Dermis blood vessel endothelial cell (primary cell): ENCODE measurements around the gene YLPM1. TPM values are rescaled to one million over a fixed set of nuclear protein-coding genes. Genes with fewer than 3 reads are reported as not detected.

Source experiments
- DNase-seq: peaks from one replicate; pipeline ENCODE4 v3.0.0; 2010
- total RNA-seq: library from RNA; depleted of rRNA; stranded (reverse); fragments of >200 nt; gene quantifications from 2 replicates; pipeline ENCODE4 v1.2.3, GENCODE V29; 2014

Gene YLPM1
- total RNA-seq, 1 donor from 2014 or later = 32.3 TPM

GRCh38 chr14:74792249-74793039, 29.3 kb downstream of the YLPM1 start:
- peak; percentile 82 for DNase-seq

- DNase-seq = peak; percentile 71
These were observed 30.5 kb downstream of the YLPM1 start for GRCh38 chr14:74793506-74794155.

GRCh38 chr14:74794947-74795346, 31.8 kb downstream of the YLPM1 start:
- no peak for DNase-seq

GRCh38 chr14:74799765-74800164, 36.6 kb downstream of the YLPM1 start:
- no peak for DNase-seq

GRCh38 chr14:74800780-74801179, 37.7 kb downstream of the YLPM1 start:
- no peak for DNase-seq

- DNase-seq = no peak
These were observed 38.3 kb downstream of the YLPM1 start for GRCh38 chr14:74801396-74801795.

- peak; percentile 74 for DNase-seq
These were observed 41.2 kb downstream of the YLPM1 start for GRCh38 chr14:74804219-74804825.

- no peak for DNase-seq
These were observed 44.9 kb downstream of the YLPM1 start for GRCh38 chr14:74807853-74808545.

GRCh38 chr14:74816124-74816523, 53.0 kb downstream of the YLPM1 start:
- no peak for DNase-seq

GRCh38 chr14:74820288-74820687, 57.2 kb downstream of the YLPM1 start:
- no peak for DNase-seq

- no peak for DNase-seq
These were observed 58.3 kb downstream of the YLPM1 start for GRCh38 chr14:74821267-74821915.

GRCh38 chr14:74824997-74825396, 61.9 kb downstream of the YLPM1 start:
- DNase-seq = peak; percentile 80

- no peak for DNase-seq
These were observed 63.5 kb downstream of the YLPM1 start for GRCh38 chr14:74826574-74826973.

GRCh38 chr14:74829251-74829650, 66.1 kb downstream of the YLPM1 start:
- no peak for DNase-seq

GRCh38 chr14:74832849-74833248, 69.7 kb downstream of the YLPM1 start:
- DNase-seq = no peak

GRCh38 chr14:74834692-74835392, 71.7 kb downstream of the YLPM1 start:
- no peak for DNase-seq

- no peak for DNase-seq
These were observed 72.6 kb downstream of the YLPM1 start for GRCh38 chr14:74835645-74836250.

- no peak for DNase-seq
These were observed 73.3 kb downstream of the YLPM1 start for GRCh38 chr14:74836251-74836960.

GRCh38 chr14:74838166-74838565, 75.0 kb downstream of the YLPM1 start:
- DNase-seq = no peak

GRCh38 chr14:74840603-74841030, 77.5 kb downstream of the YLPM1 start:
- no peak for DNase-seq
